GM19467 (cell line): ENCODE results near the gene CABP4.

Experiments
- ATAC-seq: cut with Tn5 transposase; IDR thresholded peaks from one replicate; pipeline ENCODE4 v1.9.1; 2021; ENCODE audit warnings: mild to moderate bottlenecking, moderate library complexity; ENCODE audit not compliant: unreplicated experiment

CABP4 gene

GRCh38 chr11:67494371-67495233 is 39.4 kb downstream of the CABP4 start:
- ATAC-seq: no peak

- ATAC-seq: no peak
Measured at GRCh38 chr11:67495234-67496005, 40.3 kb downstream of the CABP4 start.

GRCh38 chr11:67496113-67496512 is 41.0 kb downstream of the CABP4 start:
- no peak for ATAC-seq

- no peak for ATAC-seq
Measured at GRCh38 chr11:67497656-67498291, 42.6 kb downstream of the CABP4 start.

GRCh38 chr11:67498544-67498972 is 43.4 kb downstream of the CABP4 start:
- ATAC-seq: no peak

- ATAC-seq: no peak
Measured at GRCh38 chr11:67499808-67500483, 44.8 kb downstream of the CABP4 start.

GRCh38 chr11:67500484-67500821 is 45.3 kb downstream of the CABP4 start:
- no peak for ATAC-seq

- no peak for ATAC-seq
Measured at GRCh38 chr11:67500831-67501715, 45.9 kb downstream of the CABP4 start.

- ATAC-seq: no peak
Measured at GRCh38 chr11:67501854-67502253, 46.7 kb downstream of the CABP4 start.

GRCh38 chr11:67502328-67502979 is 47.3 kb downstream of the CABP4 start:
- no peak for ATAC-seq

GRCh38 chr11:67503119-67504004 is 48.2 kb downstream of the CABP4 start:
- no peak for ATAC-seq

- no peak for ATAC-seq
Measured at GRCh38 chr11:67504005-67504949, 49.1 kb downstream of the CABP4 start.

- ATAC-seq: no peak
Measured at GRCh38 chr11:67504950-67505581, 49.9 kb downstream of the CABP4 start, which contains the start of gene PITPNM1. TSS of gene PITPNM1 (minus strand) at chr11:67505363. CDS start at chr11:67504180, 1,183 bp downstream.

- no peak for ATAC-seq
Measured at GRCh38 chr11:67505605-67506396, 50.6 kb downstream of the CABP4 start.

- ATAC-seq: no peak
Measured at GRCh38 chr11:67506426-67507051, 51.4 kb downstream of the CABP4 start.
